Left lung (tissue), 10 donors: ENCODE results near the gene ROMO1. TPM values are rescaled to one million over a fixed set of nuclear protein-coding genes. Genes with fewer than 3 reads are reported as not detected.
"Not testable (repeated sequence)": the region's sequence is repeated elsewhere in the genome, so short reads cannot be mapped to it uniquely, and the experiment has no call there.

ENCODE experiments used
- ATAC-seq: fragments of 200-7000 bp; cut with Tn5 transposase; one replicate; pipeline ENCODE4 v1.9.1; 2020; ENCODE audit warnings: moderate library complexity
- DNase-seq, 4 donors: peaks; one replicate each; pipeline ENCODE4 v3.0.0-alpha.2; 2013 to 2020
- H3K27ac ChIP-seq, 2 donors: fragments of 200-600 bp; sonication (generic) in 1 of 2; one replicate each; pipeline versions ENCODE4 v1.5.0 to v1.8.0; 2020 to 2021
- H3K27me3 ChIP-seq, 2 donors: fragments of 200-600 bp; sonication (generic) in 1 of 2; one replicate each; pipeline versions ENCODE4 v1.5.0 to v1.8.0; 2020 to 2021
- H3K36me3 ChIP-seq, 2 donors: fragments of 200-600 bp; sonication (generic) in 1 of 2; one replicate each; pipeline versions ENCODE4 v1.5.0 to v1.8.0; 2020 to 2021
- H3K4me1 ChIP-seq, 2 donors: fragments of 200-600 bp; one replicate each; pipeline ENCODE4 v1.8.0; 2021
- H3K4me3 ChIP-seq, 2 donors: fragments of 200-600 bp; sonication (generic) in 1 of 2; one replicate each; pipeline versions ENCODE4 v1.5.0 to v1.8.0; 2020 to 2021; ENCODE audit warnings: mild to moderate bottlenecking in 1 of 2
- H3K9me3 ChIP-seq, 2 donors: fragments of 200-600 bp; sonication (generic) in 1 of 2; one replicate each; pipeline versions ENCODE4 v1.5.0 to v1.8.0; 2020 to 2021
- intact Hi-C, 2 donors: fragments of 100-400 bp; cut with DNase I; formaldehyde crosslinking; loops; one replicate each; pipeline versions ENCODE4 v1.11.2 to v1.14.2; 2022
- polyA plus RNA-seq, 6 donors: library from polyadenylated mRNA; unstranded; fragments of 120-200 nt; gene quantifications; one replicate each; pipeline ENCODE4 v1.2.1, GENCODE V29; 2013; ENCODE audit not compliant: insufficient read length in 6 of 6
- total RNA-seq, 2 donors: library from RNA; stranded (reverse); fragmentation: NEBNext Ultra II Directional; extraction: Animal tissue kit (Norgen Biotek cat#: 25700); gene quantifications; one replicate each; pipeline ENCODE4 v1.2.1, GENCODE V29; 2021
- TF ChIP-seq, protein P1 (sequence below), 2 donors: fragments of 200-600 bp; sonication (generic) in 1 of 2; IDR thresholded peaks; one replicate each; pipeline versions ENCODE4 v1.5.0 to v1.8.0; 2021; ENCODE audit warnings: antibody characterized with exemption in 2 of 2
- donor health status: DM: no; HTN: yes; CAD: no.
- donor health status: DM: no; HTN: no; CAD: no.

The ROMO1 gene
- total and polyA plus RNA-seq, 8 donors, result 49.6 to 126 (median 76.3) TPM

- Histone ChIP-seq H3K4me3 (no peak overlapping the region), H3K27me3 (no peaks in the 10 kb centered on the region), H3K36me3 (peaks cover 4 to 100% of the 10 kb centered on the region in 2 donors), H3K4me1 (peaks cover 0 to 9% of the 10 kb centered on the region in 2 donors), H3K27ac (no peak overlapping the region), H3K9me3 (no peaks in the 10 kb centered on the region)
- TF ChIP-seq, protein P1, sequence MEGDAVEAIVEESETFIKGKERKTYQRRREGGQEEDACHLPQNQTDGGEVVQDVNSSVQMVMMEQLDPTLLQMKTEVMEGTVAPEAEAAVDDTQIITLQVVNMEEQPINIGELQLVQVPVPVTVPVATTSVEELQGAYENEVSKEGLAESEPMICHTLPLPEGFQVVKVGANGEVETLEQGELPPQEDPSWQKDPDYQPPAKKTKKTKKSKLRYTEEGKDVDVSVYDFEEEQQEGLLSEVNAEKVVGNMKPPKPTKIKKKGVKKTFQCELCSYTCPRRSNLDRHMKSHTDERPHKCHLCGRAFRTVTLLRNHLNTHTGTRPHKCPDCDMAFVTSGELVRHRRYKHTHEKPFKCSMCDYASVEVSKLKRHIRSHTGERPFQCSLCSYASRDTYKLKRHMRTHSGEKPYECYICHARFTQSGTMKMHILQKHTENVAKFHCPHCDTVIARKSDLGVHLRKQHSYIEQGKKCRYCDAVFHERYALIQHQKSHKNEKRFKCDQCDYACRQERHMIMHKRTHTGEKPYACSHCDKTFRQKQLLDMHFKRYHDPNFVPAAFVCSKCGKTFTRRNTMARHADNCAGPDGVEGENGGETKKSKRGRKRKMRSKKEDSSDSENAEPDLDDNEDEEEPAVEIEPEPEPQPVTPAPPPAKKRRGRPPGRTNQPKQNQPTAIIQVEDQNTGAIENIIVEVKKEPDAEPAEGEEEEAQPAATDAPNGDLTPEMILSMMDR (IDR thresholded peaks at IDR 0.05), result no peak
- no peak for ATAC-seq
- intact Hi-C loops, result no loop called here
- DNase-seq, result no peak
Observed at GRCh38 chr20:35716330-35716729, 17.1 kb downstream of the ROMO1 start.

GRCh38 chr20:35718321-35718720 is 19.1 kb downstream of the ROMO1 start:
- ATAC-seq, H3K9me3 ChIP-seq, intact Hi-C loops, H3K27me3 ChIP-seq, H3K27ac ChIP-seq, H3K4me1 ChIP-seq, DNase-seq, H3K4me3 ChIP-seq: not testable (repeated sequence)
- peaks cover 4 to 100% of the 10 kb centered on the region in 2 donors for H3K36me3 ChIP-seq

- intact Hi-C loops, result no loop called here
- Histone ChIP-seq H3K27me3 (no peaks in the 10 kb centered on the region), H3K36me3 (peaks cover 4 to 100% of the 10 kb centered on the region in 2 donors), H3K4me1 (peaks cover 0 to 3% of the 10 kb centered on the region in 2 donors), H3K4me3 (no peak overlapping the region), H3K27ac (no peak overlapping the region), H3K9me3 (no peaks in the 10 kb centered on the region)
- TF ChIP-seq, protein P1 (IDR thresholded peaks at IDR 0.05), result no peak
- no peak for DNase-seq
- no peak for ATAC-seq
Observed at GRCh38 chr20:35718972-35719635, 19.9 kb downstream of the ROMO1 start.

- no peak for ATAC-seq
- Histone ChIP-seq H3K4me1 (peaks cover 0 to 3% of the 10 kb centered on the region in 2 donors), H3K36me3 (peaks cover 9 to 100% of the 10 kb centered on the region in 2 donors), H3K27me3 (no peaks in the 10 kb centered on the region), H3K27ac (no peak overlapping the region), H3K4me3 (no peak overlapping the region), H3K9me3 (no peaks in the 10 kb centered on the region)
- no peak for DNase-seq
- TF ChIP-seq, protein P1 (IDR thresholded peaks at IDR 0.05), result no peak
- intact Hi-C loops, result no loop called here
Observed at GRCh38 chr20:35719717-35720116, 20.5 kb downstream of the ROMO1 start.

DNA sequence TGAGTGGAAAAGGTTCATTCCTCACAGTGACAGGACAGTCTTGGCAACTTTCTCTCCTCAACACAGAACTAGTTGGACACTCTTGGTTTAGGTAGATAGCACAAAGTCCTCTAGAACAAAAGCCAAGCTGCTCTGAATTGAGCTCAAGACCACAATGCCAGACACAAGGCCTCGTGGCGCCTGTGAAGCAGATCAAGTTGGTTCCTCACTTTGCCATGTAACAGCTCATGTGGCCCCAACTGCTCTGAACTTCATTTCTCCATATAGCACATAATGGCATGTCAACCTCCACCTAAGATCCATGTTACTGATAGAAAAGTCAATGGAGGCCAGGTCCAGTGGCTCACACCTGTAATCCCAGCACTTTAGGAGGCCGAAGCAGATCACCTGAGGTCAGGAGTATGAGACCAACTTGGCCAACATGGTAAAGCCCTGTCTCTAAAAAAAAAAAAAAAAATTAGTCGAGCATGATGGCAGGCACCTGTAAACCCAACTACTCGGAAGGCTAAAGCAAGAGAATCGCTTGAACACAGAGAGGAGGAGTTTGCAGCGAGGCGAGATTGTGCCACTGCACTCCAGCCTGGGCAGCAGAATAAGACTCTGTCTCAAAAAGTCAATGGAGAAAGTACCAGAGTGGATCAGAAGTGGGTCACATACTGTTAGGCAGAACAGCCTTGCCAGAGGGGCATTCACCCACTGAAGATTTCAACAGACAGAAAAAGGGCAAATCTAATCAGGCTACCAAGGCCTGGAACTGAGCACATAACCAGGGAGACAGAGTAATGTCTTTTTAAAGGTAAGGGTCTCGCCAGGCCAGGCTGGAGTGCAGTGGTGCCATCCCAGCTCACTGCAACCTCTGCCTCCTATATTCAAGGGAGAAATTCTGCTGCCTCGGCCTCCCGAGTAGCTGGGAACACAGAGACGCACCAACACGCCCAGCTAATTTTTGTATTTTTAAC is 21.2 kb downstream of the ROMO1 start:
- no peaks in the 10 kb centered on the region for H3K9me3 ChIP-seq
- H3K27ac ChIP-seq, result no peak overlapping the region
- TF ChIP-seq, protein P1 (IDR thresholded peaks at IDR 0.05), result no peak
- H3K4me1 ChIP-seq, result peaks cover 0 to 3% of the 10 kb centered on the region in 2 donors
- peaks cover 10 to 100% of the 10 kb centered on the region in 2 donors for H3K36me3 ChIP-seq
- no peak for ATAC-seq
- no peak overlapping the region for H3K4me3 ChIP-seq
- no peak for DNase-seq
- H3K27me3 ChIP-seq, result no peaks in the 10 kb centered on the region
- intact Hi-C loops, result no loop called here
